ENCODE data around the gene TSPAN18. TPM values are rescaled to one million over a fixed set of nuclear protein-coding genes. Genes with fewer than 3 reads are reported as not detected.

The TSPAN18 gene, protein sequence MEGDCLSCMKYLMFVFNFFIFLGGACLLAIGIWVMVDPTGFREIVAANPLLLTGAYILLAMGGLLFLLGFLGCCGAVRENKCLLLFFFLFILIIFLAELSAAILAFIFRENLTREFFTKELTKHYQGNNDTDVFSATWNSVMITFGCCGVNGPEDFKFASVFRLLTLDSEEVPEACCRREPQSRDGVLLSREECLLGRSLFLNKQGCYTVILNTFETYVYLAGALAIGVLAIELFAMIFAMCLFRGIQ
- 9.8 and 15.7 TPM in 2 replicates for polyA plus RNA-seq (2014; cell fraction: cytosol; rRNA removed)
- polyA plus RNA-seq (2014; cell fraction: nucleus; rRNA removed), result 6.9 and 15.7 TPM in 2 replicates

DNA sequence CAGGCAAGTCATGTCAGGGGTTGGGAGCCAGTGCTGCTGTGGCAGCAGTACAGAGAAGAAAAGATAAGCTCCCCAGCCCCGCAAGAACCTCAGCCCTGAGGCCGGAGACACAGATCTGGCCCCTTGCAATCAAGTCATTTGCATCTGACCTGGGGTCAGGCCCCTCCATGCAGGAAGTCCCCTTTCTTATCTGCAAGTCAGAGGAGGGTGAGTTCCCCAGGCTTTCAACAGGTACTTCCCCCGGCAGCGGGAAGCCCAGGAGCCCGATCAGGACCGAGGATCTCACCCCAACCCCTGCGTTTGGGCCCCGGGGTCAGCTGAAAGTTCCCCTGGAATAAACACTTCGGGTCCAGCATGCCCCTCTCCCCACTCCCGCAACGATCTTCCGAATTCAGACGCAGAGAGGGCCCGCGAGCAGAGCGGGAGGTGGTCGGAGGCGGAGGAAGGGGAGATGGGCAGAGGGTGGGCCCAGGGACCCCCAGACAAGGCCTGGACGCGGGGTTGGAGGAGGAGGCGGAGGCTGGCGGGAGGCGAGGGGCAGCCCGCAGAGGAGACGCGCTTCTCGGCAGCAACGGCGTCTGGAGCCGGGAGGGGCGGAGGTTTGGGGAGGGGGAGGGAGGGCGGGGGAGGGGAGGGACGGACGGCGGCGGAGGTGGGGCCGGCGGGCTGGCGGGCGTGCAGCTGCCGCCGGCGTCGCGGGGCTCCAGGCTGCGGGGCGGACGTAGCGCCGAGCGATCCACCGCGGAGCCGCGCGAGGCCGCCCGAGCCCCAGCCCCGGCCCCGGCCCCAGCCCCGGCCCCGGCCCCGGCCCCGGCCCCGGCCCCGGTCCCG is at the start of gene TSPAN18:
TSS of gene TSPAN18 (plus strand) at position 680 of the 831 bp plus-strand sequence. CDS start 179,455 bp downstream, outside the sequence.
- DNase-seq (ENCODE audit: low spot score), result peak; percentile 73

- no peak for DNase-seq (ENCODE audit: low spot score)
These were observed 45.7 kb upstream of the TSPAN18 start for GRCh38 chr11:44680982-44681597.

DNA sequence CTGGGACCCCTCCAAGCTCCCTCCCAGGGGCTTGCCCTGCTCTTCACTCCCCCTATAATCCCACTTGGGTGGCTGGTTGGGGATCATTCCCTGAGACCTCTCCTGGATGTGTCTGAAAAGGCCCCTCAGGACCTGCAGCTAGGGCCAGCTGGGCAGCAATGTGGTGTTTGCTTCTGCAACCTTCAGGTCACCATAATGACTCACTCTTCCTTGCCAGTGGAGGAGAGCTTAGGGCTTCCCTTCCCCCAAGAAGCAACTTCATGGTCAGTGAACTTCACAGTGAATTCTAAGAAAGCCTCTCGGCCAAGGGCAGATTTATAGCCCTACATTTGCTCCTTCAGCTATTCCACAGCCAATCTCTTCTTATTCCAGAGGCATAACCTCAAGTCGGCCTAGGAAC is 45.1 kb upstream of the TSPAN18 start:
- no peak for DNase-seq (ENCODE audit: low spot score)

DNA sequence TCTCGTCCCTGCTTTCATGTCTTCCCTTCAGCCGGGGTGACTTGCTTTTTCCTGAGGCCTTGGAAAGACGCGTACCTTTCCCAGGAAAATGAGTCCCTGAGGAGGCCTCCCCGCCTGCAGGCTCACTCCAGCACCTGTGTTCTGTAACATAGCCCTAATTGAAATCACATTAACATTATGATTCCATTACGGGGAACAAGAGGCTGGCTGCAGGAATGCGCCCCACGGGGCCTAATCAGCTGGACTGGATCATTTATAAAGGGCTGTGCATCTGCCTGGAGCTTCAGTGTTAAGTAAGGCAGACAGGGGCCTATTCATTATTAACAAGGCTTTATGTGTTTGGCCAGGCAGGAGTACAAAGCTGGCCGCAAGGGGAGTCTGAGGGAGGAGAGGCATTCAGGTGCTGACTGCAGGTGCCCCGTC is 41.9 kb upstream of the TSPAN18 start:
- peak; percentile 75 for DNase-seq (ENCODE audit: low spot score)

- no peak for DNase-seq (ENCODE audit: low spot score)
These were observed 39.4 kb upstream of the TSPAN18 start for GRCh38 chr11:44687388-44687787.

GRCh38 chr11:44689265-44689664 is 37.5 kb upstream of the TSPAN18 start:
- DNase-seq (ENCODE audit: low spot score), result no peak

DNA sequence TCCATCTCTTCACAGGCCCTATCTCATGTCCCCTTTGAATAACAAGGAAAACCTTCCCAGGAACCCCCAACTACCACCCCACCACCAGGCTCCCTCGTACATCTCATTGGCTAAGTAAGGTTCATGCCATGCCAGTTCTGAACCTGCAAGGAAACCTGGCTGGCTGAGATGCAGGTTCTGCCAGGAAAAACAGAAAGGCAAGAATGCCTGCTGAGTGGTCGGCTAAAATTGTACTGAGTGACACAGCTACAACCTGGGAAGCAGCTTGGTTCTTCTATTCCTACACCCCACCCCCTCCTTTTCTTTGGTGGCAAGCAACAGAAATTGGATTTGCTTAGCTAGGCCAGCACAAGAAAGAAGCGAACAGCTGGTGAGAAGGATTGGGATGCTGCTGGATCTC is 36.1 kb upstream of the TSPAN18 start:
- no peak for DNase-seq (ENCODE audit: low spot score)

- no peak for DNase-seq (ENCODE audit: low spot score)
These were observed 34.3 kb upstream of the TSPAN18 start for GRCh38 chr11:44692460-44692859.

DNA sequence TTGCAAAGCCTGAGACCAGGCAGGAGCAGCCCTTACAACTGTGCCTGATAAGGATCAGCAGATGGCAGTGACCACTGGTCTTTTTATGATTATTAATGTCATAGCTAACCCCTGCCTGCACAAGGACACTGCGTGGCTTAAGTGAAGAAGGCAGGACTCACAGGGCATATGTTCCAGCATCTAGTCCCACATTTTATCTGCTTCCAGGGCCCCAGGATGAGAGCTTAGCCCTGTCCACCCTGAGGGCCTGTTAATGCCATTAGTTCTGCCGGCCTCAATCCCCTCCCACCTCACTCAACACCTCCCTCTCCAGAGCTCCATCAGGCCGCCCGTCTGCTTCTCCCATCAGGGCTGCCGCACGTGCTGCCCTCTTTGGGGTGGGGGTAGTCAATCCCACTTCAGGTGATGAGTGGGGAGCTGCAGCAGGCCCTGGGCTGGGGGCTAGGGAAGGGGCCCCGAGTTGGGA is 33.1 kb upstream of the TSPAN18 start:
- DNase-seq (ENCODE audit: low spot score), result peak; percentile 87

DNA sequence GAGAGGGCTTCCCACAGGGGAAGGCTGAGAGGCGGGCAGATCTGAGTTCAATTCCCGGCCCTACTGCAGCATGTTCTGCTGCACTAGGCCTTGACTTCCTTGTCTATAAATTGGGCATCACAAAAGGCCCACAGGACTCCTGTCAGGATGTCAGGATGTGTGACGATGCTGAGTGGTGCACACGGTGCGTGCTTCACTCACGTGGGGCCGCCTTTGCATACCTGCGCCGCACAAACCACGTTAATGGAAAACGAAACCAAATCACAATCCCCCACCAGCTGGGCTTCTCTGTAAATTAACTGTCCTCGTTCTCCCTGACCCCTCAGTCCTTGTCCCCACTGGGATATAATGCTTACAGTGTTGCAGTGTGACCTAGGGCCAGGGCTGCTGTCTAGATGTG is 32.3 kb upstream of the TSPAN18 start:
- no peak for DNase-seq (ENCODE audit: low spot score)

GRCh38 chr11:44695169-44695833 is 31.5 kb upstream of the TSPAN18 start:
- peak; percentile 45 for DNase-seq (ENCODE audit: low spot score)

DNA sequence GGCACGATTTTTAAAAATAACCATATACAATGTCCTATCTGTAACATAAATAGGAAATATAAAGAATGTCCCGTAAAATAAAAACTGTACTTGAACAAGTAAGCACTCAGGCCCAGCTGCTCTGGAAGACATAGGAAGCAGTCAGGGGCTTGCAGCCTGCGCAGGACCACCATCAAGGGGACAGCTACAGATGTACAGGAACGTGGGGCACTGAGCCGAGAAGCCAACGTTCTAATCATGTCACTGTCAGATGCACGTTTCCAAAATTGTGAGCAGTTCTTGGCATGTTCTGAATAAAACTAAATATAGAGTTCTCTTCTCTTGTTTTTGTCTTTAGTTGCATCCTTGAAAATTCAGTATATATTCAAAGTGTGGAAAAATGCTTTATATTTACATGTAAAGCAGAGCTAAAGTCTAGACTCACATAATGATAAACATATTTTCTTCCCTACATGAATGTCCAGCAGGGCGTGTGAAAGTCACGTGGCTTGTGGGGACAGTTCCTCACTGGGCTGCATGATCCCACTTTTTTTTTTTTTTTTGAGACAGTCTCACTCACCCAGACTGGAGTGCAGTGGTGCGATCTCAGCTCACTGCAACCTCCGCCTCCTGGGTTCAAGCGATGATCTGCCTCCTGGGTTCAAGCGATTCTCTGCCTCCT is 28.4 kb upstream of the TSPAN18 start:
- no peak for DNase-seq (ENCODE audit: low spot score)

DNA sequence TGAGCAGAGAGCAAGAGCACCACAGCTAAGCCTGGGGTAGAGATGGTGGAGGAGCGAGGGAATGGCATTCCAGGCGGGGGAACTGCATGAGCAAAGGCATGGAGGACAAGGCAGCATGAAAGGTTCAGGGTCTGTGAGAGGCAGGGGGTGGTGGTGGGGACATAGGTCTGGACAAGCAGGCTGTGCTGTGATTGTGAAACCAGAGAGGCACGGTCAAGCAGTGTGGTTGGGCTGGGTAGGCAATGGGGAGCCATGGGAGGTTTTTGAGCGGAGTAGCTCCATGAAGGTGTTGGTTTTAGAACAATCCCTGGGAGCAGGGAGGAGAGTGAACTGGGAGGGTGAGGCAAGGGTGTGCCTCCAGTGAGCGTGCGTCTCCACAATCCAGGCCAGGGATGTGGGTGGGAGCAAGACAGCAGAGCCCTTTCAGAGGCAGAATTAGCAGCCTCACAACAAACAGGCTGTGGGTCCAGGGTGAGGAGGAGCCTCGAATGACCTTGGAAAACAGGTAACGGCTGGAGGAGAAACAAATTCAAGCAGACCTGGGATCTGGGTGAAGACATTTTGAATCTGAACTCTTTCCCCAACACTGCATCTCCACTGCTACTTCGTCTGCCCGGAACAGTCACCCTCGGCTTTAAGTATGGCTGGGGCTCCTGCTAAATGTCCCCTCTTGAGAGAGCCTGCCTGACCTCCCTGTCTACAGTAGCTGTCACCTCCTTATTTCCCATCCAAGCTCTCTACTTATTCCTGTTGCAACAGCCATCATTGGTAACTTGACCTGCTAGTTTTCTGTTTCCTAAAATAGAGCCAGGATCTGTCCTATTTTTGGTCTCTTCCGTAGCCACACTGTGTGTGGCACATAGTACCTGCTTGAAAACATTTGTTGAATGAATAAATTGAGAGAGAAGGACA is 27.0 kb upstream of the TSPAN18 start:
- no peak for DNase-seq (ENCODE audit: low spot score)

DNA sequence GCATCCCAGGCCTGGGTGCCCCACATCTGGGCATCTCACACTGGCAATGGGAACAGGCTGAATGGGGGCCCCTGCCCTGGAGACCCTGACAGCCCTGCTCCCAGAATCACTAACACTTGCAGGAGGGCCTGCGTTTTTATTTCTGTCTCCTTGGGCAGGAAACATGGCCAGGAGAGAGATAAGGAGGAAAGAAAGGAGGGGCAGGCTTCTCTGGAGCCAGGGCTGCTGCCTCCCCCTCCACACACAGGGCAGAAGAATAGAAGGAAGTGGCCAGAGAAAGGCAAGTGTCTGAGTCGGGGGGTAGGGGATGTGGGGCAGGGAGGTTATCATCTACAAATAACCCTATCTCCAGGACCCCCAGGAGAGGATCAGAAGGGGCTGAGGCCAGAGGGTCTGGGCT is 25.5 kb upstream of the TSPAN18 start:
- DNase-seq (ENCODE audit: low spot score), result no peak

DNA sequence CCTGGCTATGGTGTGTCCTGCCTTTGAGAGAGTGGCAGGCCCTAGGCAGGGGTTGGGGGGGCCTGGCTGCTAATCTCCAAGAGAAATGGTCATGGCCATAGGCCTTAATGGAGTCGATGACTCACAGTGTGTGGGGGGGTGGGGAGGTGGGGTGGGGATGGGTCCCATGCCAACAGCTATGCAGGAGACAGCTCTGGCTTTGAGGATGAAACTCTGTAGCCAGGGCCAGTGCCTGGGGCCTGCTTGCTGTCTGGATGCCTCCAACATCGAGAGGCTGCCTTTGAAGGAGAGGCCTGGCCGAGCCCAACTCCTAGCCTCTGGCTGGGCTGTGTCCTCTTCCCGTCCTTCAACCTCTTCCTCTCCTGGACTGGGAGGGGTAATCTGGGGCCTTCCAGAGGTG is 23.9 kb upstream of the TSPAN18 start:
- no peak for DNase-seq (ENCODE audit: low spot score)

- no peak for DNase-seq (ENCODE audit: low spot score)
These were observed 19.7 kb upstream of the TSPAN18 start for GRCh38 chr11:44707094-44707493.

- DNase-seq (ENCODE audit: low spot score), result no peak
These were observed 18.8 kb upstream of the TSPAN18 start for GRCh38 chr11:44708009-44708408.

- DNase-seq (ENCODE audit: low spot score), result no peak
These were observed 18.1 kb upstream of the TSPAN18 start for GRCh38 chr11:44708523-44709280.

DNA sequence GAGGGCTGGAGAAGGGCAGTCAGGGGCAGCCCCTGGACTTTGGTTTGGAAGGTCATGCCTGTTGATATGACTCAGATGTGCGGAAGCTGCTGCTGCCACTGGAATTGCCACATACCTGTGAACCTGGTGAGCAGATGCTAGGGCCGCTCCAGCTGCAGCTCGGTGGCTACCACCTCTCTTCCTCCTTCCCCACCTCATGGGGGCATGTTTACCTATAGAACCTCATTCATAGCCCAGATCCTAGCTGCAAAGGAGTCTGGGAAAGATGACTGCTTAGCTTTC is 17.5 kb upstream of the TSPAN18 start:
- no peak for DNase-seq (ENCODE audit: low spot score)

DNA sequence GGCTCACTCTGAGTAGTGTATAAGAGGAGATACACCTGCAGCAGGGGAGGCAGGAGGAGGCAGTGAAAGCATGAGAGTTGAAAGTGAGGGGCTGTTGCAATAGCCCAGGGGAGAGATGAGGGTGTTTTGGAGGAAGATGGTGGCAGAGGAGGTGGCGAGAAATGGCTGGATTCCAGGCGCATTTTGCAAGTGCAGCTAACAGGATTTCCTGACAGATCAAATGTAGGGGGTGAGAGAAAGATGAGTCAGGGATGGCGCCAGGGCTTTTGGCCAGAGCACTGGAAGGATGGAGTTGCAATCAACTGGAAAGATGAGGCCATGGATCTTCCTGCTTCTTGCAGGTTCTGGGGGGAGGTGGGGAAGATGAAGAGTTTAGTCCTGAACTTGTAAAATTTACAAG is 16.8 kb upstream of the TSPAN18 start:
- DNase-seq (ENCODE audit: low spot score), result no peak

Measured in SK-N-DZ (cell line).